ENCODE measurements around the gene SETBP1. TPM values are rescaled to one million over a fixed set of nuclear protein-coding genes. Genes with fewer than 3 reads are reported as not detected.

SETBP1 gene
- total and polyA plus RNA-seq, 2 of the 4 experiments (the other 2 are of a cell fraction): 0.19 to 0.36 TPM

DNA sequence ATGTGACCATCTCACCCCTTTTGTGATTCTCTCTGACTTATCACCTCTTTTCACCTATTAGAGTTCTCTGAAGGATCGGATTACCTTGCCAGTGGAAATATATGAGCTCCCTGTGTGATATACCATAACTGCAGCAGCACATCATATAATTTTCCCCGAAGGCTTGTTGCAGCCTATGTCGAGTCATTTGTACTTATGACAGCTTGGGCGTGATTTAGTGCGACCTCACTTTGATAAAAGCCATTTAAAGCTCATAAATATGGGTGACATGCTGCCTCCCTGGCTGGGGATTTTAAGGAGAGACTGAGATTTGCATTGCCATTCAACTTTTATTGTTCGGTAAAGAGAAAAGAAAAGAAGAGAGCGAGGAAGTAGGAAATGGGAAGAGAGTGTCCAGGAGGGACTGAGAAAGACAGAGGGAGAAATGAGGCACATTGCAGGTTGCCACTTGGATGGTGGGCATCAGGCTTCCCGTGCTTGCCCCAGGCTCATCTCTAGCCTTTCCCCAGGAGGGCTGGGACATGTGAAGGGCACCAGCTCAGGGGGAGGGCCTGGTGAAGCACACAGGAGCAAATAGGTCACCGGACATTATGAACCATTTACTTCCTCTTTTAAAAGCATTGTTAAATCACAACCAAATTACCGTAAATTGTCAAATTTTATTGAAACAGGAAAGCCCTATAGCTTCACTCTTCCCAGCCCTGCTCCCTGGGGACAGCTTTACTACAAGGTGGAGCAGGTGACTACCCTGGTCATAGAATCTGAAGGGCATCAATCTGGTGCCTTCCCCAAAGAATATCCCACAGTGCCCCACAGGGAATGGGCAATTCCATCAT, 161.3 kb downstream of the SETBP1 start:
- 93 to 100% methylated on average over 1 to 3 of the region's 10 CpGs for WGBS, 2 experiments (ENCODE audit: extremely low coverage in 2 of 2, insufficient read length in 1 of 2)
- Histone ChIP-seq H2BK5ac (ENCODE audit: low read depth, low read length, poor library complexity, severe bottlenecking) (no peak overlapping the region), H4K91ac (ENCODE audit: insufficient read depth, low read depth, low read length) (no peak overlapping the region), H3K9ac (ENCODE audit: low read depth, low read length) (no peak overlapping the region), H3K27me3 (ENCODE audit: control insufficient read depth, insufficient read depth, low read length) (no peaks in the 10 kb centered on the region), H2BK120ac (ENCODE audit: low read depth, low read length) (no peak overlapping the region), H3K9me3 (ENCODE audit: control insufficient read depth, insufficient read depth, low read length) (no peaks in the 10 kb centered on the region), H3K9me1 (ENCODE audit: insufficient read depth, low read length) (peaks cover 6% of the 10 kb centered on the region; the same call in 1 of the 2 replicates), H2BK15ac (ENCODE audit: low read depth, low read length) (no peak overlapping the region), H2AFZ (replicated peaks; ENCODE audit: low read length, poor library complexity) (no peak overlapping the region), H3K23ac (ENCODE audit: low read depth, low read length) (no peak overlapping the region), H3K36me3 (ENCODE audit: control insufficient read depth, insufficient read depth, low read length) (no peaks in the 10 kb centered on the region), H3K27ac (ENCODE audit: insufficient read depth, low read length) (no peak overlapping the region), H3K4me3 (ENCODE audit: insufficient read depth, low read depth, low read length) (no peak overlapping the region), H3K14ac (replicated peaks; ENCODE audit: low read depth, low read length) (no peak overlapping the region), H2BK20ac (ENCODE audit: low read depth, low read length) (no peak overlapping the region), H4K20me1 (ENCODE audit: insufficient read depth, low read length) (no peaks in the 10 kb centered on the region), H3K18ac (ENCODE audit: low read depth, low read length) (no peak overlapping the region), H3K4me1 (ENCODE audit: control insufficient read depth, insufficient read depth, low read length) (peaks cover 6% of the 10 kb centered on the region; the same call in 1 of the 2 replicates), H4K8ac (ENCODE audit: low read depth in 2 of 2, low read length in 2 of 2) (no peak overlapping the region), H3K56ac (ENCODE audit: extremely low read depth, insufficient read depth, low read length) (no peak overlapping the region), H2AK9ac (replicated peaks; ENCODE audit: low read depth, low read length, poor library complexity) (no peak overlapping the region), H4K5ac (ENCODE audit: low read depth, low read length) (no peak overlapping the region), H2AK5ac (ENCODE audit: low read depth, low read length) (no peak overlapping the region), H3K79me1 (ENCODE audit: low read depth in 1 of 2, low read length in 2 of 2) (no peaks in the 10 kb centered on the region), H3K4ac (ENCODE audit: low read depth, low read length) (no peak overlapping the region), H3K4me2 (ENCODE audit: low read depth, low read length) (no peak overlapping the region)
- no peak for DNase-seq
- dilution Hi-C loops (cut with HindIII; ENCODE audit: low sequenced_read_pairs, unreplicated experiment) (no loop called here), in situ Hi-C loops (cut with MboI; ENCODE audit: low sequenced_read_pairs) (no loop called here), intact Hi-C loops (cut with micrococcal nuclease) (no loop called here)
- ATAC-seq (ENCODE audit: low read depth): no peak
- CTCF ChIA-PET: no interaction called here
- no TSS peak for BruUV-seq (replicated peaks)
- POLR2A ChIA-PET (ENCODE audit: unreplicated experiment): no interaction called here
- no peak for TF ChIP-seq RFX5 (IDR thresholded peaks at IDR 0.05; ENCODE audit: low read depth, low read length)
- no peak for TF ChIP-seq ELK1 (IDR thresholded peaks at IDR 0.05; ENCODE audit: borderline replicate concordance, low read depth, low read length)
- TF ChIP-seq CEBPB (IDR thresholded peaks at IDR 0.05; ENCODE audit: low read depth, low read length): no peak
- no peak for TF ChIP-seq SMC3 (IDR thresholded peaks at IDR 0.05; ENCODE audit: low read depth, low read length)
- TF ChIP-seq MAZ (IDR thresholded peaks at IDR 0.05; ENCODE audit: borderline replicate concordance, low read depth, low read length): no peak
- no peak for TF ChIP-seq NFE2L2 (IDR thresholded peaks at IDR 0.05; ENCODE audit: low read depth, low read length)
- no peak for TF ChIP-seq BHLHE40 (IDR thresholded peaks at IDR 0.05; ENCODE audit: low read depth, low read length)
- TF ChIP-seq CTCF (conservative IDR thresholded peaks at IDR 0.05; ENCODE audit: low read depth, low read length): no peak
- TF ChIP-seq USF2 (IDR thresholded peaks at IDR 0.05; ENCODE audit: low read depth, low read length): no peak
- no peak for TF ChIP-seq CHD1 (IDR thresholded peaks at IDR 0.05; ENCODE audit: low read depth, low read length)
- TF ChIP-seq POLR2A (IDR thresholded peaks at IDR 0.05; ENCODE audit: low read depth, low read length): no peak
- no peak for TF ChIP-seq RAD21 (IDR thresholded peaks at IDR 0.05; ENCODE audit: low read length)

Measured in IMR-90 (cell line).